Measurements from ENCODE around the gene NNAT. TPM values are rescaled to one million over a fixed set of nuclear protein-coding genes. Genes with fewer than 3 reads are reported as not detected.
"Not testable (repeated sequence)": the region's sequence is repeated elsewhere in the genome, so short reads cannot be mapped to it uniquely, and the experiment has no call there.

The NNAT gene
- total RNA-seq, 2 donors from 2014 or later, result 2.8 to 4.0 TPM

- ATAC-seq (no peak), DNase-seq (no peak)
- intact Hi-C loops (cut with DNase I), result loop anchor here (5.0 to 10.0 kb wide), 5 partner anchors 147 to 335 kb away; no protein-coding TSS in a partner anchor
Measured at GRCh38 chr20:37531856-37532255, 10.8 kb downstream of the NNAT start.

GRCh38 chr20:37533154-37533715 is 12.2 kb downstream of the NNAT start:
- intact Hi-C loops (cut with DNase I), result loop anchor here (5.0 to 10.0 kb wide), 5 partner anchors 148 to 336 kb away; no protein-coding TSS in a partner anchor
- no peak for ATAC-seq
- DNase-seq, result no peak

GRCh38 chr20:37534401-37535157 is 13.5 kb downstream of the NNAT start:
- intact Hi-C loops (cut with DNase I), result loop anchor here (2.0 to 10.0 kb wide), 6 partner anchors 150 to 337 kb away; no protein-coding TSS in a partner anchor
- ATAC-seq (peak; percentile 85 to 92), DNase-seq (no peak)

- DNase-seq, result no peak
- ATAC-seq, result no peak
- intact Hi-C loops (cut with DNase I), result loop anchor here (2.0 to 10.0 kb wide), 2 partner anchors 151 to 267 kb away; no protein-coding TSS in a partner anchor
Measured at GRCh38 chr20:37535443-37536132, 14.5 kb downstream of the NNAT start.

GRCh38 chr20:37537505-37537904 is 16.5 kb downstream of the NNAT start:
- ATAC-seq, result no peak
- no peak for DNase-seq
- intact Hi-C loops (cut with DNase I), result loop anchor here in 1 of 2 donors (10.0 kb wide), 1 partner anchor 153 kb away; no protein-coding TSS in a partner anchor

- DNase-seq (no peak), ATAC-seq (peak in 1 of 2 donors; percentile 76)
- intact Hi-C loops (cut with DNase I), result loop anchor here in 1 of 2 donors (10.0 kb wide), 1 partner anchor 153 kb away; no protein-coding TSS in a partner anchor
Measured at GRCh38 chr20:37538003-37538402, 17.0 kb downstream of the NNAT start.

- ATAC-seq (no peak), DNase-seq (no peak)
- intact Hi-C loops (cut with DNase I), result loop anchor here in 1 of 2 donors (10.0 kb wide), 1 partner anchor 155 kb away; no protein-coding TSS in a partner anchor
Measured at GRCh38 chr20:37539424-37539823, 18.4 kb downstream of the NNAT start.

GRCh38 chr20:37540001-37540400 is 19.0 kb downstream of the NNAT start:
- intact Hi-C loops (cut with DNase I), result no loop called here
- ATAC-seq, result no peak
- DNase-seq, result no peak

GRCh38 chr20:37540838-37541237 is 19.8 kb downstream of the NNAT start:
- intact Hi-C loops (cut with DNase I); ATAC-seq; DNase-seq: not testable (repeated sequence)

- DNase-seq (no peak), ATAC-seq (no peak)
- intact Hi-C loops (cut with DNase I), result no loop called here
Measured at GRCh38 chr20:37541326-37541725, 20.3 kb downstream of the NNAT start.

GRCh38 chr20:37542281-37542680 is 21.2 kb downstream of the NNAT start:
- intact Hi-C loops (cut with DNase I), result no loop called here
- ATAC-seq, result no peak
- no peak for DNase-seq

GRCh38 chr20:37543828-37544227 is 22.8 kb downstream of the NNAT start:
- intact Hi-C loops (cut with DNase I), result no loop called here
- ATAC-seq, result no peak
- no peak for DNase-seq

GRCh38 chr20:37544386-37544785 is 23.3 kb downstream of the NNAT start:
- intact Hi-C loops (cut with DNase I), result no loop called here
- ATAC-seq (no peak), DNase-seq (no peak)

- DNase-seq (no peak), ATAC-seq (no peak)
- intact Hi-C loops (cut with DNase I), result no loop called here
Measured at GRCh38 chr20:37545516-37545915, 24.5 kb downstream of the NNAT start.

GRCh38 chr20:37547912-37548311 is 26.9 kb downstream of the NNAT start:
- DNase-seq (no peak), ATAC-seq (no peak)
- intact Hi-C loops (cut with DNase I), result no loop called here

- ATAC-seq; intact Hi-C loops (cut with DNase I); DNase-seq: not testable (repeated sequence)
Measured at GRCh38 chr20:37550101-37550920, 29.3 kb downstream of the NNAT start.

GRCh38 chr20:37551660-37552059 is 30.6 kb downstream of the NNAT start:
- DNase-seq; intact Hi-C loops (cut with DNase I); ATAC-seq: not testable (repeated sequence)

GRCh38 chr20:37552415-37552814 is 31.4 kb downstream of the NNAT start:
- intact Hi-C loops (cut with DNase I), result no loop called here
- ATAC-seq, result no peak
- DNase-seq, result no peak

Data from left cardiac atrium (tissue), 4 donors.